CD4-positive, alpha-beta T cell treated with Interleukin-4 for 1 hour (primary cell): ENCODE data around the gene PARD3B.

Experiments used
- DNase-seq, 2 donors: peaks; one replicate each; pipeline ENCODE4 v3.0.0-alpha.2; 2020 to 2022

The PARD3B gene

DNA sequence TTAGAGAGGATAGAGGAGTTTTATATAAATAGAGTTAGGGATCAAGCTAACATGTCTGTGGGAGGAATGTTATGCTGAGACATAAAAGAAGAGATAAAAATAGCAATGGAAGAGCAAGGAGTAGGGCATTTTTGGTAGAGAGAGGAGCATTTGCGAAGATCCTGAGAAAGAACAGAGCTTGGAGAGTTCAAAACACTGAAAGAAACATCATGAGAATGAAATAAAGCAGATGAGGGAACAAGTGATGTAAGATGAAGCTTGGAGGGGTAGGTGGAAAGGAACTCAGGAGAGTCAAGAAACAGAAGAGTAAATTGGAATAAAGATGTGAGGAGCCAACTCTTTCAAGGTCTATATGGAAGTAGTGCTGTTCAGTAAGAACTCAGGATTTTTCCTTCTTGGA, 308.6 kb downstream of the PARD3B start:
- no peak for DNase-seq

DNA sequence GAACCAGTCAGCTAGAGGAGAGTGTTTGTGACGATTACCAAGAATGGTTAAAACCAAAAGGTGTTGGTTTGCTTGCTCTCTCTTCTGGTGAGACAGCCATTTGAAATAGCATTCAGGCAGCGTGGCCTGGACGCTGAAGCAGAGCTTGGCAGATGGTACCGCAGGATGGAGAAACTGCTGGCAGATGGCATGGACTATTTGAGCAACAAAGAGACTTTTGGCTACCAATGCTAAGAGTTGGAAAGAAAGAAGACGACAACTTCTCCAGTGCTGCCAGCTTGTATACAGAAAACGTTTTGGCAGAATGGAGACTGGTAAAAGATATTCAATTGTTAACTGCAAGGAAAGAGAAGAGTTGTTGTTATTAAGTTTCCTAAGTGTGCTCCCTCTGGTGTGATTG, 315.0 kb downstream of the PARD3B start:
- no peak for DNase-seq

DNA sequence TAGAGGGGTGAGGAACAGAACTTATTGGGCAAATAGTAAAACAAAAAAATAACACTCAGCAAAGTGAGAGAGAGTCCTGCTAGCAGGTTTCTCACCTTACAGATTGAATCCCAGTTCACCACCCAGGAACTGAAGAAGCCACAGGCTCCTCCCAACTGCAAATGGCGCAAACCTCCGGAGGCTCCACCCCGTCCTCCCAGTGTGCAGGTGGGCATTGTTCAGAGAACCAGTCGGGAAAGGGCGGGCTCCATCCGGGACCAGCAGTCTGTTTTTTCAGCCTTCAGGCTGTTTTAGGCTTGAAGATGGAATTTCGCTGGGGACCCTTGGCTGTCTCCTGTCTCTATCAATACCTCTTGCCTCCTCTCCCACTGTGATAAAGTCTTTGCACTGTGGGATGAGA, 317.5 kb downstream of the PARD3B start:
- DNase-seq: no peak

DNA sequence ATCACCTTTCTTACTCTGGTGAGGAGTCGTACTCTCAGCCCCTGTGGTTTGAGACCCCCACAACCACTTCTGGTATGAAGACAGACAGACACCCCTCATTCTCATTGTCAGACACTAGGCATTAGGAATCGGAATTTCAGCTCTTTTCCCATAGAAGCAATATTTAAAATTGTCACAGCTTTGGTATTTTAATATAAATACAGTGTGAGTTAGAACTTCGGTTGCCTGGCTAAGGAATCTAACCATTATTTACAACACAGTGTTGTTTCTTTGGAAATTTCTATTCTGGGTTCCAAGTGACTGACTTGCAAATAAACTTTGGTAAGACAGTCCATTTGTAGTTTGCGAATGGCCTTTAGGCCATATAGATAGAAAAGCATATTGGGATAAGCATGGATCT, 318.1 kb downstream of the PARD3B start:
- DNase-seq: no peak

DNA sequence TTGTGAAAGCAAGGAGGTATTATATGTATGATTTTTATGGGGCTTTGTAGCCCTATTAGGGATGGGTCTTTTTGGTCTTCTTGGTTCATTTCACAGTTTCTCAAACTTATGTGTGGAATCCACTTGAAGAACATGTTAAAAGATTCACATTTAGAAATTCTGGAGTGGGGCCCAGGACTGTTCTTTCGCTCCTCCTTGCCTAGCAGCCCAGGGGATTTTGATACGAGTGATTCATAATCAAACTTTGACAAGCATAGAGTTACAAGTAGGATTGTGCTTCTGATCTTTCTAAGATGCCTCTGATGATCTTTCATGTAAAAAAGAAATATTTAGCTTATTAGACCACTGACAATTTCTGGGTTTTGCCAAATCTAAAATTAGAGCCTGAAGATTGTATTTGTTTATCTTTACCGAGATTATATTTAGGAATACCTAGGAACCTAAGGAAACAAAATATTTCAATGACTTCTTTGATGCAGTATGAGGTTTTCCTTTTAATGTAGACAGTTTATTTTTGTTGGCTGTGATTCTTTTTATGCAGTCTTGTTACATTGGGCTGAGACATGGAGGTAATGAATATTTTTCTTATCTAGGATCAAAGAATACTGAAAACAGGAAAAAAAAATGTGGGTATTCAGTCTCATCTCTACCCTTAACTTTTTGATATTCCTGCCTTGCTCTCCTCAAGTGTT, 324.0 kb downstream of the PARD3B start:
- no peak for DNase-seq

DNA sequence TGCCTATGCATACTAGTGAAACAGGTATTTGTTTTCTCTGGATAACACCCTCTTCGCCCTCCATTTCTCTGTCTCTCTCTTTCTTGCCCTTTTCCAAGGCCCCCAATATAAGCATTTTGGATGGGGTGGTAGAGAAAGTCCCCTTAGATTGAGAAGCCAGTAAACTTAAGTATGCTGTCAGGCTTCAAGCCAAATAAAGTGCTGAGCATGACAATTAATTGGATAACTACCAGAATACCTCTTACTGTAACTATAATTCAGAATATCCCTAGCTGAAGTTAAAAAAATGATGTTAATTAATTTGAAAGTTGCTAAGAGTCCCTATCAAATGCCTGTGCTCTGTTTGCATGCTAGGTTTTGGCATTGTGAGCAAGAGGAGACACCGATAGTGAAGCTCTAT, 324.8 kb downstream of the PARD3B start:
- DNase-seq: no peak

DNA sequence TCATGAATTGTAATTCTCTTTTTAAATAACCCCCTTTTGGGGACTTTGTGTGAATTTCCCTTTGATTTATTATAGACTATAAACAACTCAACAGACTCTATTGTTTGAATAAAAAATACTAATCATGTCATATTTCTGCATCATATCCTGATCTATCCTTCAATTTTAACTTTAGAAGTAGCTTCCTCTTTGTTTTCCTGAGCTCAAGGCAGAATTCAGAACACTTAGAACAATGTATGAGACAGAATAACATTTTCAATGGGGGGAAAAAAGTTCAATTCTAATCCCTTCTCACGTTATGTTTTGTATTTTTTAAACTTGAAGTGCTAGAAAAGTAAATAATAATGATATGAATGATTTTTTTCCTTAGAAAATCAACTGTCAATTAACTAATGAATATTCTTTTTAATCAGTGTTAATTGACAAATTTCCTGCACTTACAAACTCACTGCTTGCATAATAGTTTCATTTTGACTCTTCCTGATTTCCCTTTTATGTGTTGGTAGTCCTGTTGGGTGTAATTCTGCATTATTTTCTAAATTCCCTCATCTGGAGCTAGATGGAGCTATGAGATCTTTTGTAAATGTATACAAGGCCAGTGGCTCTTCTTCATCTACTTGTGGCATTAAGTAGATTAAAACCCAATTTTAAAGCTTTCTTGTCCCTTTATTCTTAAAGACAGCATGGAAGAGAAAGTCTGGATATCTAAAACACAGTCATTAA, 326.1 kb downstream of the PARD3B start:
- DNase-seq: peak in 1 of 2 donors; percentile 62

DNA sequence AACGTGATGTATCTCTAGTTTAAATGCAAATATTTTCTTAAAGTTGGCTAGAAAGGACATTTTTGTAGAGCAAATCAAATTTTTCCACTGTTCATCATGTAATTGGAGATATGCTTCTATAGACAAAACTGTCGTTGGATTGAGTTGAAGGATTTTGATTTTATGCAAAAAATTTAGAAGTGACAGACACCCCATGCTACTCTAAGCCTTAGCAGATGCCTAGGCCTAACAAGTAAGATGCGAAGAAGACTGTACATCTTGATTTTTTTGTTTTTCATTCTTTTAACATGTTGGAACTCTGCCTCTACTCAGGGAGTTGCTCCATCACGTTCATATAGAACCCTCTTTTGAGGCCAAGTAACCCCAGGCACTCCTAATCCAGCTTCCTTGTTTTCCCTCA, 331.0 kb downstream of the PARD3B start:
- DNase-seq: no peak

DNA sequence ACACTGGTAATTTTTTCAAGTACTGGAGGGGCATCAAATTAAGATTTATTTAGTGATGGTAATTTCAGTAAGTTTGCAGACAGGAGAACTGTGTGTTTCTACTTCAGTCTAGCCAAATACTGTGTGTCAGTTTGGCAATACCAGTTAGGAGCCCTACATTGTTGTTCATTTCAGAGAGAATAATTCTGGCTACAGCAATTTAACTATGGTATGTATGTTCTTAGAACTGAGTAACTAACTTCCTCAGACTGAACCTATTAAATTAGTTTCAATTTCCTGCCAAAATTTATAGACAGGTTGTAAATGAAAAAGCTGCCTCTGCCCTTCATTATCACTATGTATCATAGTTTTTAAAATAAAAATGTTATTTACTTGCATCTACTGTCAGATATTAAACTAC, 332.4 kb downstream of the PARD3B start:
- no peak for DNase-seq

DNA sequence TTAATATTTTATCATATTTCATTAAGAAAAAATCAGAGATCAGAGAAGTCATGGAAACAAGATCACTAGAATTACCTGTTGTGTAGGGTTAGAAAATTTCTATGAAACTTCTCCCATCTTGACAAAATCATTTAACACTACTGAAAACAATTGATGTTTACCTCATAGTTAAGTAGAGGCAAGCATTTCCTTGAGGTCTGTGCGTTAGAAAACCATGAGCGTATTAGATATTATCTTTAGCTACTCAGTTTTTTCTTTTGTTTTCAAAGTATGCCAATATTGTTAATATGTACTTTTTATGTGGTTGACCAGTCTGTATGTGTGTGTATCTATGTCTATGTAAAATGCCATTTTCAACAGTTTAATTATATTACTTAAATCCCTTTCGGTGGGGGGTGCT, 335.7 kb downstream of the PARD3B start:
- DNase-seq: peak in 1 of 2 donors; percentile 19

DNA sequence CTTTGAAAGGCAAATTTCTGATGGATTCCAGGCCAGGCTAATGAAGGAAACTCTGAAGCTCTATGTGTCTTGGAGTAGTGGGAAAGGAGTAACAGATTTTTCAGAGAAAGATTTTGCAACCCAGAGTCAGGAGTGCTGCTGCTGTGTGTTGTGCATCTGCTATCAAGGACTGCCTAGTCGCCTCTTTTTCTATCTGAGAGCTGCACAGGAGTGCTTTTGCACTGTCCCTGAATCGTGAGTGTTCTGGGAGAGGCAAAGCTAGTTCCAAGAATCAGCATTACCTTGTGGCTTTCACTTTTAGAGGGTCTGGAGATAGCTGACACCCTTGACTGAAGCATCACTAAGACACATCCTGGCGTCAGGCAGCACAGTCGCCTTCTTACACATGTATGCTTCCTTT, 336.4 kb downstream of the PARD3B start:
- peak in 1 of 2 donors; percentile 30 for DNase-seq

DNA sequence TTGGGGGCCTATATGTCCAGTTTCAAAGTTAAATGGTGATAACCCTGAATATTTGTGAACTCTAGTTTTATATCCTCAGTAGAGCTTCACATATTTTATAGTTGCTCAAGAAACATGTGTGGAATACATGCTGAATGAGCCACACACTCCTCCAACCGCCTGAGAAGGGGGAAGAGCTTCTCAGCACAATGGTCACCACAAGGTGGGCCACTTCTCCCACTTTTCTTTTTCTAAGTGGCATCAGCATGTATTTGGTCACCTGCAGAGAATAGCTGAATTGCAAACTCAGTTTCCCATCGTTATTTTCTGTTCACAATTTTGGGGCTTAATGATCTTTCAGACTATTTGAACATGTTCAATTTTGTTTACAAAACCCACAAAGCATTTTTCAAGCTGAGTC, 340.5 kb downstream of the PARD3B start:
- no peak for DNase-seq

DNA sequence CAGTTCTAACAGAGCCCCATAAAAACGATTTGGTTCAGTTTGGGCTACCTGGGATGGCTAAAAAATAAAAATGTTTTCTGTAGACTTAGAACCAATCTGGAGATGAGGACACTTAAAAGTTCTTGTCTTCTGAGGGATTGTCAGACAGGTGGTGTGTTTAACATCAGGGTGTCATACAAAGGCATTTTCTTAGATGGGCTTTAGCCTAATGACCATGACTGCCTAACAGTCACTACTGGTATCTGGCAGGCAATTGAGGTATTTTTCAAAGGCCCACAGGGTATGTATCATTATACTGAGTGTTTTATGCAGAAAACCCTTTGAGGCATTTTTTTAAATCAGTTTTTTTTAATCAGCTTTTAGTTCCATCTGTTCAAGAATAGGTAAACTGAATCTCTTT, 341.4 kb downstream of the PARD3B start:
- DNase-seq: no peak

DNA sequence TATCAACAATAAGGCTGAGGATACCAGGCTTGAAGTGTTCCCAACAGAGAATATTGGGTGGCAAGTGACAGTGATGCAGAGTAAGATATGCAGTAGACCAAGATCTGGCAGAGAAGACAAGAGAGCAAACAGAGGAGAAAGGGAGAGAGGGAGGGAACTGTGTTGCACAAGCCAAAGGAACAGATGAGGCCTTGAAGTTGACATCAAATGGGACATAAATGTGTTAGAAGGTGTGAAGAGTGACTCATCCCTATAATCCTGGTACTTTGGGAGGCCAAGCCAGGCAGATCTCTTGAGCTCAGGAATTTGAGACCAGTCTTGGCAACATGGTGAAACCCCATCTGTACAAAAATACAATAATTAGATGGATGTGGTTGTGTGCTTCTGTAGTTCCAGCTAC, 342.9 kb downstream of the PARD3B start:
- DNase-seq: no peak

DNA sequence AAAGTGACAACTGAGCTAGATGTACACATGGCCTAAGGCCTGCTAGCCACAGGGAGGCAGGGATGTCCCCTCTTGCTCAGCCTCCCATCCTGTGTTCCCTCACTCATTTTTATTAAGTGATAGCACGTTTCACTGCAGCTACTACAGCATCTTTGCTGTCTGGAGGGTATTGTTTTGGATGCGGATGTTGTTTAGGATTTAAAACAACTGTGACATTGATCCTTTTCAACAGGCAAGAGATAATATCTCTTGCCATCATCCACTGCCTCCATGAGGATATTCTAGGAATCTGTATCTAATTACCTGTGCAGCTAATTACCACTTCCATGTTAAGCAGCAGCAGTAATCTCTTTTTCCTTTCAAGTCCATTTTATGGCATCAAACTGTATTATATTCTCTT, 345.4 kb downstream of the PARD3B start:
- no peak for DNase-seq

DNA sequence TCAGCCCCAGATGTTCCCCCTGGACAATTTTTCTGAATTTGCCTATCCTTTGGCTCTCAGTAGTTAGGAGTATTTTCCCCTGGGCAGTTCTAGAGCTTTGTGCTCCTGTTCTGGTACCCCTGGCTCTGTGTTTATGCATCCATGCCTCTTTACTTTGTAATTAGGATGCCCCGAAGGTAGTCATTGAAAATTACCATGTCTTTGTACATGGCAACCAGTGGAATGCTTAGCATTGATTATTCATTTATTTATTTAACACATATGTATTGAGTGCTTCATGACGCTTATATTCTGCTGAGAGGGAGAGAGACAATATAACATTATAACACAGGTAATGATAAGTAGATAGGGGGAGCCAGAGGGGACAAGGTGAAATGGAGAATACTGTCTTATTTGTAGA, 346.5 kb downstream of the PARD3B start:
- no peak for DNase-seq

DNA sequence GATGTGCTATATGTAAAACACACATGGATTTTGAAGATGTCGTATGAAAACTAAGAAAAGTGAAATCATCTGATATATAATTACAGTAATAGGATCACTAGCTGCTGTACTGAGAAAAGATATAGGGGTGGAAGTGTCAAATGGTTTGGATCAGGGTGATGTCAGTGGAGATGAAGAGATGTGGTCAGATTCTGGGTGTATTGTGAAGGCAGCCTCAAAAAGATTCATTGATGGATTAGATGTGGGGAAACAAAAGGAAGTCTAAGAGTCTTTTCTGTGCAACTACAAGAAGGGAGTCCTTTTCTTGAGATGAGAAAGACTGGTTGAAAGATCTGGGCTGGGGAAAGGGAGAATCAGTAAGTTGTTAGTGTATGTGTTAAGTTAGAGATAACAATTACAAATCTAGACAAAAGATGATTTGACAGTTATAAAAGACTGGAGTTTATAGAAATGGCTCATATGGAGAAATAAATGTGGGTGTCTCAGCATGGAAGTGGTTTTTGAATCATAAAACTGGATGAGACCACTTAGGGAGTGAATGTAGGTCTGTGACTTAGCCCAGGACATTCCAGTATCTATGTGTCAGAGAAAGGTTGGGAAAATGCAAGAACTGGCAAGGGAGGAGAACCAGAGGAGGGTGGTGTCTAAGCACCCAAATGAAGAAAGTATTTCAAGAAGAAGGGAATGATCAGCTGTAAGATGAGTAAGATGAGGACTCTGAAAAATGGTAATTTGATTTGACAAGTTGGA, 347.4 kb downstream of the PARD3B start:
- DNase-seq: no peak

DNA sequence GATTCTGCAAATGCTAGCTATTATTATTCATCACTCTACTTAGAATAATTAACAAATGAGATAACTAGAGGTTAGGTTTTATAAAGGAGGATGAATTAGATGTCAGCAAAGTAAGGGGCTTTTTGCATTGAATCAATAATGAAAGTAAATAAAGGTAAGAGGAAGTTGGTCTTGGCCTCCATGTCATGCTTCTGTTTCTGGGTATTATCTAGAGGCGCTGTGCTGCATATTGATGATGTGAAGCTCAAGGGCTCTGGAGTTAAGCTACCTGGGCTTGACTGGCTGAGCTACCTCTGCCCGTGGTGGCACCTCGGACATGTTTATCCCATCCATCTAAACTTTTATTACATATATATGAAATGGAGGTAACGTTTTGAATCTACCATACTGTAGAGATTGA, 350.9 kb downstream of the PARD3B start:
- no peak for DNase-seq

DNA sequence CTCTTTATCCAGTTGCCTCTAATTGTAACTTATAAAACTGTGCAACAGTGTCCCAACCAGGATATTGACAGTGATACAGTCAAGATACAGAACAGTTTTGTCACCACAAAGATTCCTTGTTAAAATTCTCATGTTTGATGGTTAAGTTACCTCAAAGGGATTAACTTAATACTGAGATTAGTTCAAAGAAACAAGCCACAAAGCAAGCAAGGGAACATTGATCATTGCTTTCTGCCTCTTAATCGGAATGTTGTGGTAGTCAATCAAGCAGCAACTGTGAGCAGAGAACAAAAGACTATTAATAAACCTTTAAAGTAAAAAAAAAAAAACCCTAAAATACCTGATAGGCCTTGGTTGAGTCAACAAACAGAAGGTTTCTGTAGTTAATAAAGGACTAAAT, 352.3 kb downstream of the PARD3B start:
- no peak for DNase-seq

DNA sequence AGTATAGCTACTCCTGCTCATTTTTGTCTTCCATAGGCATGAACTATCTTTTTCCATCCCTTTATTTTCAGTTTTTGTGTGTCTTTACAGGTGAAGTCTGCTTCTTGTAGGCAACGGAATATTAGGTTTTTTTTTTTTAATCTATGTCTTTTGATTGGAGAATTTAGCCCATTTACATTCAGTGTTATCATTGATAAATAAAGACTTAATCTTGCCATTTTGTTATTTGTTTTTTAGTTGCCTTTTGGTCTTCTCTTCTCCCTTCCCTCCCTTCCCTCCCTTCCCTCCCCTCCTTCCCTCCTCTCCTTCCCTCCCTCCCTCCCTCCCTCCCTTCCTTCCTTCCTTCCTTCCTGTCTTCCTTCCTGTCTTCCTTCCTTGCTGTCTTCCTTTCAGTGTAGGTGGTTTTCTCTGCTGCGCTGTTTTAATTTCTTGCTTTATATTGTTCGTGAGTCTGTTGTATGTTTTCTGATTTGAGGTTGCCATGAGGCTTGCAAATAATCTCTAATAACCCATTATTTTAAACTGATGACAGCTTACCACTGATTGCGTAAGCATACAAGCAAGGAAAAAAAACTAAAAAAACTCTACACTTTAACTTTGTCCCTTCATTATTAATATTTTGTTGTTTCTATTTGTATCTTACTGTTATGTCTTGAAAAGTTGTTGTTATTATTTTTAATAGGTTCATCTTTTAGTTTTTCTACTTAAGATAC, 353.8 kb downstream of the PARD3B start:
- no peak for DNase-seq

DNA sequence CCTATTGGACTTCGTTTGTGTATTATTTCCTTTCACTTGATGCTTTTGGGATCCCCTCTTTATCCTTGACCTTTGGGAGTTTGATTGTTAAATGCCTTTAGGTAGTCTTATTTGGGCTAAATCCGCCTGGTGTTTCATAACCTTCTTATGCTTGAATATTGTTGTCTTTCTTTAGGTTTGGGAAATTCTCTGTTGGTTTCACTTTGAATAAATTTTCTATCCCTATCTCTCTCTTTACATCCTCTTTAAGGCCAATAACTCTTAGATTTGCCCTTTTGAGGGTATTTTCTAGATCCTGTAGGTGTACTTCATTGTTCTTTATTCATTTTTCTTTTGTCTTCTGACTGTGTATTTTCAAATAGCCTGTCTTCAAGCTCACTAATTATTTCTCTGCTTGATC, 354.7 kb downstream of the PARD3B start:
- DNase-seq: no peak

DNA sequence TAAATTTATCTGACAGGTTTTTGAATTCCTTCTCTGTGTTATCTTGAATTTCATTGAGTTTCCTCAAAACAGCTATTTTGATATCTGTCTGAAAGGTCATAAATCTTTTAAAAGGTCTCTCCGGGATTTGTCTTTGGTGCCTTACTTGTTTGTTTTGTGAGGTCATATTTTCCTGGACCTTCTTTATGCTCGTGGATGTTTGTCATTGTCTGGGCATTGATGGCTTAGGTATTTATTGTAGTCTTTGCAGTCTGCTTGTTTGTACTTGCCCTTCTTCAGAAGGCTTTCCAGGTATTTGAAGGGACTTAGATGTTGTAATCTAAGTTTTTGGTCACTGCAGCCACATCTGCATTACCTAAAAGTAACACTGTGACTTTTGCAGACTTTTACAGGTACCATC, 355.2 kb downstream of the PARD3B start:
- no peak for DNase-seq

DNA sequence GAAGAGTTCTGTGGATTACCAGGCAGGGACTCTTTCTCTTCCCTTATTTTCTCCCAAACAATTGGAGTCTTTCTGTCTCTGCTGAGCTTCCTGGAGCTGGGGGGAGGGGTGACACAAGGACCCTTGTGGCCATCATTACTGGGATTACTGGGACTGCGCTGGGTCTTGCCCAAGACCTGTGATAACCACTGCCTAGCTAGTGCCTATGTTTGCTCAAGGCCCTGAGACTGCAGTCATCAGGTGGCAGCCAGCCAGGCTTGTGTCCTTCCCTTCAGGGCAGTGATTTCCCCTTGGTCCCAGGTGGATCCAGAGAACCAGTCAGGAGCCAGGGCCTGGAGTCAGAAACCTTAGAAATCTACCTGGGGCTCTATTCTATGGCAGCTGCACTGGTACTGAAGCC, 355.6 kb downstream of the PARD3B start:
- DNase-seq: no peak

DNA sequence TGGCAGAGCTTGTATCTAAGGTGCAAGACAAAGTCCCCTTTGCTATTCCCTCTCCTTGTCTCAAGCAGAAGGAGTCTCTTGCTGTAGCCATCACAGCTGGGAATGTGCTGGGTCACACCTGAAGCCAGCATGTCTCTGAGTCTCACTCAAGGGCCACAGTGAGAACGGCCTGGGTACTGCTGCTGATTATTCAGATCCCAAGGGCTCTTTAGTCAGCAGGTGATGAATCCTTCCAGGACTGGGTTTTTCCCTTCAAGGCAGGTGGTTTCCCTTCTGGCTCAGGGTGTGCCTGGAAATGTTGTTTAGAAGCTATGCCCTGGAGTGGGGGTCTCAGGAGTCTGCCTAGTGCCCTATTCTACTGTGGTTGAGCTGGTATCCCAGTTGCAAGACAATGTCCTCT, 356.3 kb downstream of the PARD3B start:
- DNase-seq: no peak
